ENCODE data around the gene RBPMS2. TPM values are rescaled to one million over a fixed set of nuclear protein-coding genes. Genes with fewer than 3 reads are reported as not detected.

RBPMS2 gene
- total RNA-seq, 1 experiment from 2014 or later = 0.16 TPM

DNA sequence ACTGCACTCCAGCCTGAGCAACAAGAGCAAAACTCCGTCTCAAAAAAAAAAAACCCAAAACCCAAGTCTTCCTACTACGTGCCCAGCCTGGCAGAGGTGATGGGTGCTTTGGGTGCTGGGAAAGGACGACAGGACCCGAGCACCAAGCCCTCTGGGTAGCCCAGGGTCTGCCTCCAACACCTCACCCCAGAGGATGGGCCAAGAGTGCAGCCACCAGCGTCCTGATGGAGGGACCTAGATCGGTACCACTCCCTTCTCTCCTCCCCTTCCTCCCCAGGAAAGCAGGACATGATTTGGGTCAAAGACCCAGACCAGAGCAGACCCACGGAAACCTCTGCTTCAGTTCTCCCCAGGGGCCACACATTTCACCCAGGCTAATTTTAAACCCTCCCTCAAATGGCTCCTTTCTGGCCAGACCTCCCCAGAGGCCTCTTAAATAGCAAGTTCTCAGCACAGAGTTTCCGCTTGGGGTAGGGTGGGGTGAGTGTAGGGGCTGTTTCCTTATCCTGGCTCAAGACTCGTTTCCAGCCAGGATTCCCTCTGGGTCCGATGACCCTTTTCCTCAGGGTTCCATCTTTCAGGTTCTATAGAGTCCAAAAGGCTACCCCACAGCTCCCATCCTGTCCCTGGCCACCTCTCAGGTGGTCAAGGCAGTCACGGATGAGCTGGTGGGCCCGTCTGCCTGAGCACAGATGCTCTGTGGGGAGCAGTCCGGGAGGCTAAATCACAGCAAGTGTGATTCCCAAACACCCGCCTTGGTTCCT lies 20.5 kb downstream of the RBPMS2 start:
- H3K9me3 Mint-ChIP-seq (ENCODE audit: unreplicated experiment) = no peaks in the 10 kb centered on the region
- BruUV-seq (replicated peaks) = no TSS peak

DNA sequence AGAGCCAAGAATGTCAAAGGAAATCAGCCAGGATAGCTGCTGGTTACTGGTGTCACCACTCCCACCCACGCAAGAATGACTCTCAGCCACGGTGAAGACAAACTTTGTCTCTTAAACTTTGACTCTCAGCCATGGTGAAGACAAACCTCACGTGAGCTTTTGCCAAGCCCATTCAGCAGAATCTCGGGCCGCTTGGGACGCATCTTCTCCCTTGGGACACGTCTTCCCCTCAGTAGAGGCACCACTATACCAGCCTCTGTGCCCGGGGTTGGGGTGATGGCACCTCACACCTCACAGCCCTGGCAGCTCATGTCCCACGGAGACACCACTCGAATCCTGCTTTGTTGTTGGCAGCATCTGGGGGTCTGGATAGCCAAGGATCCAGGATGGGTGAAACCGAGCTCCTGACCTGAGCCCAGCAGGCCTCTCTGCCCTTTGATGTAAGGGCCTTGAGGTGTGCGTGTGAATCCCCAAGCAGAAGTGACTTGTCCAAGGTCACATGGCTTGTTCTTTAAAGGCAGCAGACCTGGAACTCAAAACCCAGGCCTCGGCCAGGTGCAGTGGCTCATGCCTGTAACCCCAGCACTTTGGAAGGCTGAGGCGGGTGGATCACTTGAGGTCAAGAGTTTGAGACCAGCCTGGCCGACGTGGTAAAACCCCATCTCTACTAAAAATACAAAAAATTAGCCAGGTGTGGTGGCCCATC lies 21.8 kb downstream of the RBPMS2 start:
- Mint-ChIP-seq H3K27me3 (ENCODE audit: insufficient read depth, unreplicated experiment) (no peaks in the 10 kb centered on the region), H3K36me3 (ENCODE audit: insufficient read depth, unreplicated experiment) (no peaks in the 10 kb centered on the region), H3K27ac (ENCODE audit: low read depth, unreplicated experiment) (no peak overlapping the region), H3K4me1 (ENCODE audit: insufficient read depth, unreplicated experiment) (peaks cover 8% of the 10 kb centered on the region), H3K4me3 (ENCODE audit: unreplicated experiment) (no peak overlapping the region), H3K9me3 (ENCODE audit: unreplicated experiment) (no peaks in the 10 kb centered on the region)
- intact Hi-C loops (cut with micrococcal nuclease) = no loop called here
- ChIA-PET CTCF (interaction anchor here (0.6 to 0.7 kb wide), 2 partner anchors 11 to 26 kb away, joined by 3 to 4 read pairs; no protein-coding TSS in a partner anchor), POLR2A (no interaction called here)
- no peak for DNase-seq (ENCODE audit: unreplicated experiment)
- TF ChIP-seq, protein P1, sequence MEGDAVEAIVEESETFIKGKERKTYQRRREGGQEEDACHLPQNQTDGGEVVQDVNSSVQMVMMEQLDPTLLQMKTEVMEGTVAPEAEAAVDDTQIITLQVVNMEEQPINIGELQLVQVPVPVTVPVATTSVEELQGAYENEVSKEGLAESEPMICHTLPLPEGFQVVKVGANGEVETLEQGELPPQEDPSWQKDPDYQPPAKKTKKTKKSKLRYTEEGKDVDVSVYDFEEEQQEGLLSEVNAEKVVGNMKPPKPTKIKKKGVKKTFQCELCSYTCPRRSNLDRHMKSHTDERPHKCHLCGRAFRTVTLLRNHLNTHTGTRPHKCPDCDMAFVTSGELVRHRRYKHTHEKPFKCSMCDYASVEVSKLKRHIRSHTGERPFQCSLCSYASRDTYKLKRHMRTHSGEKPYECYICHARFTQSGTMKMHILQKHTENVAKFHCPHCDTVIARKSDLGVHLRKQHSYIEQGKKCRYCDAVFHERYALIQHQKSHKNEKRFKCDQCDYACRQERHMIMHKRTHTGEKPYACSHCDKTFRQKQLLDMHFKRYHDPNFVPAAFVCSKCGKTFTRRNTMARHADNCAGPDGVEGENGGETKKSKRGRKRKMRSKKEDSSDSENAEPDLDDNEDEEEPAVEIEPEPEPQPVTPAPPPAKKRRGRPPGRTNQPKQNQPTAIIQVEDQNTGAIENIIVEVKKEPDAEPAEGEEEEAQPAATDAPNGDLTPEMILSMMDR (IDR thresholded peaks at IDR 0.05; ENCODE audit: unreplicated experiment) = no peak
- BruUV-seq (replicated peaks) = no TSS peak

More for the DNA sequence above, 20.5 kb downstream of the RBPMS2 start:
- no peaks in the 10 kb centered on the region for H3K27me3 Mint-ChIP-seq (ENCODE audit: insufficient read depth, unreplicated experiment)
- no peak overlapping the region for H3K27ac Mint-ChIP-seq (ENCODE audit: low read depth, unreplicated experiment)
- H3K36me3 Mint-ChIP-seq (ENCODE audit: insufficient read depth, unreplicated experiment) = no peaks in the 10 kb centered on the region
- H3K4me1 Mint-ChIP-seq (ENCODE audit: insufficient read depth, unreplicated experiment) = no peaks in the 10 kb centered on the region
- TF ChIP-seq, protein P1 (IDR thresholded peaks at IDR 0.05; ENCODE audit: unreplicated experiment) = no peak
- ChIA-PET CTCF (no interaction called here), POLR2A (no interaction called here)
- DNase-seq (ENCODE audit: unreplicated experiment) = no peak
- intact Hi-C loops (cut with micrococcal nuclease) = no loop called here
- no peak overlapping the region for H3K4me3 Mint-ChIP-seq (ENCODE audit: unreplicated experiment)

DNA sequence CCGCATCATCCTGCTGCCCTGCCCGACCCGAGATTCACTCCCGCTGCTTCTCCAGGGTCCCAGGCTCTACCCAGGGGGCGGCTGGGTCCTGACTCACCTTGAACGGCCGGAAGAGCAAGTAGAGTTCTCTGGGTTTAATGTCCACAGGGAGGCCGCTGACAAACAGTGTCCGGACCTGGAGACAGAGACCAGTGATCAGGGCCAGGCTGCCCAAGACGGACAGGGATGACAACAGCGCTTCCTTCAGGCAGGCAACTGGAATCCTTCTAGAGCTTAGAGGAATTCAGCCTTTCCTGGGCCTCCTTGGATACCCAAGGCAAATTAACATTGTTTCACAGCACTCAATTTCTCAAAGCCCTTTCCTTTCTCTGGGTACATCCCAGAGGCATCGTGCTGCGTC lies 23.9 kb downstream of the RBPMS2 start:
- Mint-ChIP-seq H3K27me3 (ENCODE audit: insufficient read depth, unreplicated experiment) (peaks cover 11% of the 10 kb centered on the region), H3K36me3 (ENCODE audit: insufficient read depth, unreplicated experiment) (no peaks in the 10 kb centered on the region), H3K4me3 (ENCODE audit: unreplicated experiment) (no peak overlapping the region), H3K4me1 (ENCODE audit: insufficient read depth, unreplicated experiment) (peaks cover 8% of the 10 kb centered on the region), H3K27ac (ENCODE audit: low read depth, unreplicated experiment) (no peak overlapping the region), H3K9me3 (ENCODE audit: unreplicated experiment) (no peaks in the 10 kb centered on the region)
- POLR2A ChIA-PET = no interaction called here
- intact Hi-C loops (cut with micrococcal nuclease) = no loop called here
- TF ChIP-seq, protein P1 (IDR thresholded peaks at IDR 0.05; ENCODE audit: unreplicated experiment) = no peak
- no peak for DNase-seq (ENCODE audit: unreplicated experiment)
- no TSS peak for BruUV-seq (replicated peaks)
- CTCF ChIA-PET = no interaction called here

DNA sequence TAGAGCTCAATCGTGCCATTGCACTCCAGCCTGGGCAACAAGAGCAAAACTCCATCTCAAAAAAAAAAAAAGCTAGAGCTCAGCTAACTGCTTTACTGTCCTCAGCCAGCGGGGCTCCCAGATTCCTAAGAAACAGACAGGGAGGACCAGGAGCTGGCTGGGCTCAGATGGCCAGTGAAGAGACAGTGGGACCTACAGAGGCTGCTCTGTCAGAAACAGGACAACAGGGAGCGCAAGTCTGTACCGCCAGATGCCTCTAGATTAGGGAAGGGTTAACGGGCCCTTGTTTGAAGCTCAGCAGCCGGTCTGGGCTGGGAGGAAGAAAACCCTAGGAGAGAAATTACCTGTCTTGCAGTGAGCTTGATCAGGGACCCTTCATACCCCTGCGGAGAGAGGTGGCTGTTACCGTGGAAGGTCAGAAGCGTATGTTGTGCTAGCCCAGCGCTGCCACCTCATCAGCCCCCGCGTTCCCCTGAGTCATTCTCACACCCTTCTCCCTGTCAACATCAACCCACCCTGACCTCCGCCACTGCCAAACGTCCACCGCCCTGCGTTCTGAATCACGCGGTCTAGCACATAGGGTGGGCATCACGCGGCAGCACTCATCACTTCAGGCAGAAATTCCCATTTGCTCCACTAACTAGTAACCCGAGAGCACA lies 25.3 kb downstream of the RBPMS2 start:
- TF ChIP-seq, protein P1 (IDR thresholded peaks at IDR 0.05; ENCODE audit: unreplicated experiment) = no peak
- Mint-ChIP-seq H3K36me3 (ENCODE audit: insufficient read depth, unreplicated experiment) (no peaks in the 10 kb centered on the region), H3K27ac (ENCODE audit: low read depth, unreplicated experiment) (peak overlapping the region; percentile 5), H3K4me3 (ENCODE audit: unreplicated experiment) (no peak overlapping the region), H3K9me3 (ENCODE audit: unreplicated experiment) (no peaks in the 10 kb centered on the region), H3K4me1 (ENCODE audit: insufficient read depth, unreplicated experiment) (peaks cover 8% of the 10 kb centered on the region), H3K27me3 (ENCODE audit: insufficient read depth, unreplicated experiment) (peaks cover 11% of the 10 kb centered on the region)
- ChIA-PET POLR2A (no interaction called here), CTCF (interaction anchor here (1.3 to 2.1 kb wide), 2 partner anchors 22 to 60 kb away, joined by 4 to 9 read pairs; no protein-coding TSS in a partner anchor)
- no TSS peak for BruUV-seq (replicated peaks)
- intact Hi-C loops (cut with micrococcal nuclease) = no loop called here
- no peak for DNase-seq (ENCODE audit: unreplicated experiment)

All from MCF 10A (cell line).